ENCODE data around the gene ROCK2. TPM values are rescaled to one million over a fixed set of nuclear protein-coding genes. Genes with fewer than 3 reads are reported as not detected.

ROCK2 gene
- total RNA-seq, 1 donor from 2014 or later: 36.1 TPM

DNA sequence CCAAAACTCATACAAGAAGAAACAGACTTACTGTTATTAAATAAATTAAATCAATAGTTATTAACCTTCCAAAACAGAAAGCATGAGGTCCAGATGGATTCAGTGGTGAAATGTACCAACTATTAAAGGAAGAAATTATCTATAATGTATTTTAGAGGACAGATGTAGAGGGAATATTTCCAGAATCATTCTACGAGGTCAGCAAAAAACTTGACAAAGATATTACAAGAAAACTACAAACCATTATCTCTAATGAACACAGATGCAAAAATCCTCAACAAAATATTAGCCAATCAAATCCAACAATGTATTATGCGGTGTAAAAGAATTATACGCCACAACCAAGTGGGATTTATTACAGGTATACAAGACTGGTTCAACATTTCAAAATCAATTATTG is 63.7 kb downstream of the ROCK2 start:
- Mint-ChIP-seq H3K4me3 (no peak overlapping the region), H3K27me3 (ENCODE audit: insufficient read depth, low read depth) (peaks cover 2% of the 10 kb centered on the region), H3K4me1 (no peaks in the 10 kb centered on the region), H3K36me3 (peaks cover 69% of the 10 kb centered on the region), H3K27ac (no peak overlapping the region), H3K9me3 (peaks cover 25% of the 10 kb centered on the region)
- no peaks in the 10 kb centered on the region for H4K20me1 ChIP-seq (ENCODE audit: low read depth)
- TF ChIP-seq, protein P1, sequence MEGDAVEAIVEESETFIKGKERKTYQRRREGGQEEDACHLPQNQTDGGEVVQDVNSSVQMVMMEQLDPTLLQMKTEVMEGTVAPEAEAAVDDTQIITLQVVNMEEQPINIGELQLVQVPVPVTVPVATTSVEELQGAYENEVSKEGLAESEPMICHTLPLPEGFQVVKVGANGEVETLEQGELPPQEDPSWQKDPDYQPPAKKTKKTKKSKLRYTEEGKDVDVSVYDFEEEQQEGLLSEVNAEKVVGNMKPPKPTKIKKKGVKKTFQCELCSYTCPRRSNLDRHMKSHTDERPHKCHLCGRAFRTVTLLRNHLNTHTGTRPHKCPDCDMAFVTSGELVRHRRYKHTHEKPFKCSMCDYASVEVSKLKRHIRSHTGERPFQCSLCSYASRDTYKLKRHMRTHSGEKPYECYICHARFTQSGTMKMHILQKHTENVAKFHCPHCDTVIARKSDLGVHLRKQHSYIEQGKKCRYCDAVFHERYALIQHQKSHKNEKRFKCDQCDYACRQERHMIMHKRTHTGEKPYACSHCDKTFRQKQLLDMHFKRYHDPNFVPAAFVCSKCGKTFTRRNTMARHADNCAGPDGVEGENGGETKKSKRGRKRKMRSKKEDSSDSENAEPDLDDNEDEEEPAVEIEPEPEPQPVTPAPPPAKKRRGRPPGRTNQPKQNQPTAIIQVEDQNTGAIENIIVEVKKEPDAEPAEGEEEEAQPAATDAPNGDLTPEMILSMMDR (IDR thresholded peaks at IDR 0.05): no peak
- TF ChIP-seq EZH2 (IDR thresholded peaks at IDR 0.05) (no peak), EZH2phosphoT487 (IDR thresholded peaks at IDR 0.05) (no peak)
- H3K36me3 ChIP-seq: peaks cover 15% of the 10 kb centered on the region
- H3K4me2 ChIP-seq: no peak overlapping the region
- peaks cover 8% of the 10 kb centered on the region for H3K79me2 ChIP-seq (ENCODE audit: low read depth)
- H3K9me3 ChIP-seq (ENCODE audit: low read depth): peaks cover 7% of the 10 kb centered on the region
- no peak overlapping the region for H3K27ac ChIP-seq
- no peaks in the 10 kb centered on the region for H3F3A ChIP-seq (ENCODE audit: low read depth)
- H3K9ac ChIP-seq: no peak overlapping the region
- H3K4me1 ChIP-seq: no peaks in the 10 kb centered on the region
- H3K27me3 ChIP-seq: no peaks in the 10 kb centered on the region
- DNase-seq (ENCODE audit: low spot score): no peak
- H3K4me3 ChIP-seq: no peak overlapping the region
- no peak overlapping the region for H2AFZ ChIP-seq (replicated peaks)

DNA sequence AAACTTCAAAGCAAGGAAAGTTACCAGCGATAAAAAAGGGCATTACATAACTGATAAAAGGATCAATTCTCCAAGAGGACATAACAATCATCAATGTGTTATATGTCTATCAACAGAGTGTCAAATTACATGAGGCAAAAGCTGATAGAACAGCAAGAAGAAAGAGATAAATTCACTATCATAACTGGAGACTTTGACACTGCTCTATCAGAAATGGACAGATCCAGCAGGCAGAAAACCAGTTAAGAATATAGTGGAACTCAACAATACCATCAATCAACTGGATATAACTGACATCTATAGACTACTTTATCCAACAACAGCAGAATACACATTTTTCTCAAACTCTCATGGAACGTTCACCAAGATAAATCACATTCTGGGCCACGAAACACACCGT is 65.0 kb downstream of the ROCK2 start:
- Mint-ChIP-seq H3K36me3 (peaks cover 65% of the 10 kb centered on the region), H3K4me1 (no peaks in the 10 kb centered on the region), H3K27ac (no peak overlapping the region), H3K9me3 (peaks cover 19% of the 10 kb centered on the region), H3K27me3 (ENCODE audit: insufficient read depth, low read depth) (no peaks in the 10 kb centered on the region), H3K4me3 (no peak overlapping the region)
- Histone ChIP-seq H3K9me3 (ENCODE audit: low read depth) (peaks cover 7% of the 10 kb centered on the region), H3K27me3 (no peaks in the 10 kb centered on the region), H3K79me2 (ENCODE audit: low read depth) (peaks cover 12% of the 10 kb centered on the region), H2AFZ (replicated peaks) (no peak overlapping the region), H3F3A (ENCODE audit: low read depth) (no peaks in the 10 kb centered on the region), H3K4me2 (no peak overlapping the region), H3K9ac (no peak overlapping the region), H3K27ac (no peak overlapping the region), H3K36me3 (peaks cover 11% of the 10 kb centered on the region), H3K4me1 (no peaks in the 10 kb centered on the region), H4K20me1 (ENCODE audit: low read depth) (no peaks in the 10 kb centered on the region), H3K4me3 (no peak overlapping the region)
- no peak for TF ChIP-seq EZH2phosphoT487 (IDR thresholded peaks at IDR 0.05)
- TF ChIP-seq, protein P1 (IDR thresholded peaks at IDR 0.05): no peak
- no peak for TF ChIP-seq EZH2 (IDR thresholded peaks at IDR 0.05)
- no peak for DNase-seq (ENCODE audit: low spot score)

DNA sequence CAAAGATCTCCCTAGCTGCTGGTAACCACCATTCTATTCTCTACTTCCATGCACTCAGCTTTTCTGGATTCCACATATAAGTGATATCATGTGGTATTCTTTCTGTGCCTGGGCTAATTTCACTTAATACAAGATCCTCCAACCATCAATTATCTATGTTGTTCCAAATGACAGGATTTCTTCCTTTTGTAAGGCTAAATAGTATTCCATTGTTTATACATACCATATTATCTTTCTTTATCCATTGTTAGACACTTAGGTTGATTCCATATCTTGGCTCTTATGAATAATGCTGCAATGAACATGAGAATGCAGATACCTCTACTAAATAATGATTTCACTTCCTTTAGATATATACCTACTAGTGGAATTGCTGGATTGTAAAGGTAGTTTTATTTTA is 66.2 kb downstream of the ROCK2 start:
- peaks cover 12% of the 10 kb centered on the region for H3K9me3 Mint-ChIP-seq
- no peaks in the 10 kb centered on the region for H3K4me1 Mint-ChIP-seq
- H3K27ac Mint-ChIP-seq: no peak overlapping the region
- H3K4me1 ChIP-seq: no peaks in the 10 kb centered on the region
- H3K4me2 ChIP-seq: no peak overlapping the region
- H3F3A ChIP-seq (ENCODE audit: low read depth): no peaks in the 10 kb centered on the region
- no peak overlapping the region for H2AFZ ChIP-seq (replicated peaks)
- peaks cover 3% of the 10 kb centered on the region for H3K36me3 ChIP-seq
- H4K20me1 ChIP-seq (ENCODE audit: low read depth): no peaks in the 10 kb centered on the region
- peaks cover 66% of the 10 kb centered on the region for H3K36me3 Mint-ChIP-seq
- peaks cover 24% of the 10 kb centered on the region for H3K79me2 ChIP-seq (ENCODE audit: low read depth)
- DNase-seq (ENCODE audit: low spot score): no peak
- H3K4me3 Mint-ChIP-seq: no peak overlapping the region
- H3K9me3 ChIP-seq (ENCODE audit: low read depth): peaks cover 6% of the 10 kb centered on the region
- TF ChIP-seq EZH2phosphoT487 (IDR thresholded peaks at IDR 0.05): no peak
- TF ChIP-seq, protein P1 (IDR thresholded peaks at IDR 0.05): no peak
- H3K4me3 ChIP-seq: no peak overlapping the region
- H3K27me3 ChIP-seq: no peaks in the 10 kb centered on the region
- no peak overlapping the region for H3K27ac ChIP-seq
- H3K9ac ChIP-seq: no peak overlapping the region
- H3K27me3 Mint-ChIP-seq (ENCODE audit: insufficient read depth, low read depth): no peaks in the 10 kb centered on the region

Measured in neural progenitor cell (in vitro differentiated cells).